AG08395 (cell line): ENCODE data around the gene TPSB2.
"Not testable (repeated sequence)": the region's sequence is repeated elsewhere in the genome, so short reads cannot be mapped to it uniquely, and the experiment has no call there.

Experiments used
- DNase-seq: peaks from one replicate; pipeline ENCODE4 v3.0.0; 2012; ENCODE audit warnings: mixed read lengths, low spot score

TPSB2 gene

GRCh38 chr16:1230084-1230470 is at the start of gene TPSB2:
Gene TPSB2 (minus strand): TSS chr16:1230184. CDS start chr16:1229951, 233 bp downstream.
- not testable (repeated sequence) for DNase-seq

GRCh38 chr16:1279081-1279944 is 49.3 kb upstream of the TPSB2 start:
- no peak for DNase-seq

GRCh38 chr16:1278477-1278876 is 48.5 kb upstream of the TPSB2 start:
- DNase-seq = no peak

- DNase-seq = no peak
Observed at GRCh38 chr16:1277617-1278282, 47.8 kb upstream of the TPSB2 start.

- DNase-seq = no peak
Observed at GRCh38 chr16:1277151-1277598, 47.2 kb upstream of the TPSB2 start.

- DNase-seq = no peak
Observed at GRCh38 chr16:1276580-1276878, 46.5 kb upstream of the TPSB2 start.

- no peak for DNase-seq
Observed at GRCh38 chr16:1275791-1276579, 46.0 kb upstream of the TPSB2 start.

GRCh38 chr16:1274767-1275166 is 44.8 kb upstream of the TPSB2 start:
- DNase-seq = no peak

- no peak for DNase-seq
Observed at GRCh38 chr16:1273816-1274215, 43.8 kb upstream of the TPSB2 start.

GRCh38 chr16:1272453-1273198 is 42.6 kb upstream of the TPSB2 start:
- no peak for DNase-seq

- not testable (repeated sequence) for DNase-seq
Observed at GRCh38 chr16:1271724-1272413, 41.9 kb upstream of the TPSB2 start.

- no peak for DNase-seq
Observed at GRCh38 chr16:1271380-1271723, 41.4 kb upstream of the TPSB2 start.

GRCh38 chr16:1269418-1269817 is 39.4 kb upstream of the TPSB2 start:
- not testable (repeated sequence) for DNase-seq

GRCh38 chr16:1265826-1266225 is 35.8 kb upstream of the TPSB2 start:
- no peak for DNase-seq

GRCh38 chr16:1265090-1265630 is 35.2 kb upstream of the TPSB2 start:
- no peak for DNase-seq

- no peak for DNase-seq
Observed at GRCh38 chr16:1264345-1265089, 34.5 kb upstream of the TPSB2 start.

- DNase-seq = no peak
Observed at GRCh38 chr16:1263591-1264344, 33.8 kb upstream of the TPSB2 start.

- no peak for DNase-seq
Observed at GRCh38 chr16:1262846-1263221, 32.9 kb upstream of the TPSB2 start.

GRCh38 chr16:1262210-1262845 is 32.3 kb upstream of the TPSB2 start:
- no peak for DNase-seq
